SK-N-SH (cell line): ENCODE results near the gene PDGFA. TPM values are rescaled to one million over a fixed set of nuclear protein-coding genes. Genes with fewer than 3 reads are reported as not detected.

ENCODE experiments used
- CTCF ChIA-PET: fragments of 300-600, 350-600 bp; formaldehyde crosslinking; extraction: SDS; loops from one replicate; lab custom pipeline; 2021; lab: Yijun Ruan, JAX
- POLR2A ChIA-PET: fragments of 350-600 bp; sonication (Branson Sonifier 250); formaldehyde crosslinking; extraction: SDS; loops from one replicate; lab custom pipeline; 2020; ENCODE audit warnings: antibody characterized with exemption, inconsistent platforms; lab: Yijun Ruan, JAX
- DNase-seq: peaks from one replicate; pipeline ENCODE4 v3.0.0; 2012
- H2AFZ ChIP-seq: fragments of 200-600 bp; sonication (generic); 2 replicates; pipeline ENCODE4 v1.8.1; 2016; ENCODE audit warnings: antibody characterized with exemption, mild to moderate bottlenecking, low read depth
- H3F3A ChIP-seq: fragments of 200-600 bp; sonication (generic); replicated peaks from 2 replicates; pipeline ENCODE3; 2016; ENCODE audit warnings: antibody characterized with exemption, mild to moderate bottlenecking; ENCODE audit not compliant: insufficient read depth
- H3K27ac ChIP-seq, 2 experiments: fragments of 200-500 bp in 1 of 2; fragments of 200-600 bp in 1 of 2; sonication (Bioruptor generic) in 1 of 2; sonication (generic), shearing (Covaris generic) in 1 of 2; 2 replicates each; pipeline versions ENCODE4 v1.5.1 to v1.6.1; 2014 to 2016; ENCODE audit warnings: low read depth in 2 of 2, inconsistent platforms in 1 of 2, low read length in 1 of 2, mild to moderate bottlenecking in 1 of 2, mixed read lengths in 1 of 2
- H3K27me3 ChIP-seq: fragments of 200-600 bp; sonication (generic), shearing (Covaris generic); 2 replicates; pipeline ENCODE4 v1.6.1; 2016; ENCODE audit warnings: mixed run types; ENCODE audit not compliant: insufficient read depth
- H3K36me3 ChIP-seq, 2 experiments: fragments of 200-500 bp in 1 of 2; fragments of 200-600 bp in 1 of 2; sonication (Bioruptor generic) in 1 of 2; sonication (generic) in 1 of 2; replicated peaks in 1 of 2; 2 replicates each; pipeline versions ENCODE3 to v1.5.1; 2014 to 2016; ENCODE audit warnings: low read length in 1 of 2, mild to moderate bottlenecking in 1 of 2; ENCODE audit not compliant: insufficient read depth in 2 of 2, control insufficient read depth in 1 of 2
- H3K4me1 ChIP-seq, 2 experiments: fragments of 200-500 bp in 1 of 2; fragments of 200-600 bp in 1 of 2; sonication (Bioruptor generic) in 1 of 2; sonication (generic), shearing (Covaris generic) in 1 of 2; 2 replicates each; pipeline versions ENCODE4 v1.5.1 to v1.6.1; 2014 to 2016; ENCODE audit warnings: low read depth in 1 of 2, low read length in 1 of 2, mixed run types in 1 of 2; ENCODE audit not compliant: insufficient read depth in 2 of 2, control insufficient read depth in 1 of 2
- H3K4me2 ChIP-seq: fragments of 200-600 bp; sonication (generic), shearing (Covaris generic); 2 replicates; pipeline ENCODE4 v1.6.1; 2017; ENCODE audit warnings: mixed run types
- H3K4me3 ChIP-seq, 2 experiments: fragments of 200-500 bp in 1 of 2; fragments of 200-600 bp in 1 of 2; sonication (Bioruptor generic) in 1 of 2; sonication (generic), shearing (Covaris generic) in 1 of 2; 2 replicates each; pipeline versions ENCODE4 v1.5.1 to v1.8.1; 2014 to 2016; ENCODE audit warnings: low read depth in 2 of 2, inconsistent platforms in 1 of 2, low read length in 1 of 2, mild to moderate bottlenecking in 1 of 2, mixed read lengths in 1 of 2, moderate library complexity in 1 of 2
- H3K79me2 ChIP-seq: fragments of 200-600 bp; sonication (generic); 2 replicates; pipeline ENCODE4 v1.8.1; 2017; ENCODE audit warnings: mild to moderate bottlenecking; ENCODE audit not compliant: insufficient read depth
- H3K9ac ChIP-seq: fragments of 200-600 bp; sonication (generic); 2 replicates; pipeline ENCODE4 v1.6.1; 2017; ENCODE audit warnings: mixed run types
- H3K9me2 ChIP-seq: fragments of 200-600 bp; sonication (generic); 2 replicates; pipeline ENCODE4 v1.6.1; 2017; ENCODE audit warnings: mixed run types
- H3K9me3 ChIP-seq: fragments of 200-600 bp; sonication (generic); 2 replicates; pipeline ENCODE4 v1.6.1; 2017; ENCODE audit warnings: mixed run types, mild to moderate bottlenecking, moderate library complexity
- H4K20me1 ChIP-seq: fragments of 200-600 bp; sonication (generic); 2 replicates; pipeline ENCODE4 v1.6.1; 2017; ENCODE audit warnings: mild to moderate bottlenecking, mixed run types; ENCODE audit not compliant: insufficient read depth
- CHD2 ChIP-seq: fragments of 150-350 bp; IDR thresholded peaks from 2 replicates; pipeline ENCODE4 v1.6.1; 2018; ENCODE audit warnings: low read length; ENCODE audit not compliant: partially characterized antibody
- ELF1 ChIP-seq: IDR thresholded peaks from 2 replicates; pipeline ENCODE4 v1.4.0; 2012
- EP300 ChIP-seq, 2 experiments: IDR thresholded peaks; 2 replicates each; pipeline versions ENCODE4 v1.4.0 to v1.6.1; 2012; ENCODE audit warnings: borderline replicate concordance in 1 of 2, low read depth in 1 of 2, low read length in 1 of 2
- FOXJ3 ChIP-seq: sonication (generic); formaldehyde crosslinking; IDR thresholded peaks from 2 replicates; pipeline ENCODE4 v1.5.1; 2020; ENCODE audit warnings: mild to moderate bottlenecking, missing genetic modification reagents
- FOXM1 ChIP-seq: IDR thresholded peaks from 2 replicates; pipeline ENCODE4 v1.4.0; 2012; ENCODE audit warnings: low read depth, mild to moderate bottlenecking
- GATA2 ChIP-seq: sonication (generic); formaldehyde crosslinking; IDR thresholded peaks from 2 replicates; pipeline ENCODE4 v1.5.0; 2020; ENCODE audit warnings: mild to moderate bottlenecking, missing genetic modification reagents
- IRF3 ChIP-seq: fragments of 150-350 bp; IDR thresholded peaks from 2 replicates; pipeline ENCODE4 v1.6.1; 2016; ENCODE audit warnings: mild to moderate bottlenecking, low read depth, low read length
- MEF2A ChIP-seq: IDR thresholded peaks from 2 replicates; pipeline ENCODE4 v1.4.0; 2012; ENCODE audit warnings: low read depth, borderline replicate concordance
- NFIC ChIP-seq: IDR thresholded peaks from 2 replicates; pipeline ENCODE4 v1.4.0; 2012; ENCODE audit warnings: borderline replicate concordance
- RFX5 ChIP-seq: IDR thresholded peaks from 2 replicates; pipeline ENCODE4 v1.6.1; 2012; ENCODE audit warnings: mild to moderate bottlenecking, improper control_type of control experiment, low read length
- SMC3 ChIP-seq: IDR thresholded peaks from 2 replicates; pipeline ENCODE4 v1.6.1; 2012; ENCODE audit warnings: low read depth, low read length, improper control_type of control experiment
- TAF1 ChIP-seq: IDR thresholded peaks from 2 replicates; pipeline ENCODE4 v1.6.1; 2012; ENCODE audit warnings: low read depth, mild to moderate bottlenecking, low read length, moderate library complexity, borderline replicate concordance
- TCF12 ChIP-seq: IDR thresholded peaks from 2 replicates; pipeline ENCODE4 v1.4.0; 2012
- TEAD4 ChIP-seq: IDR thresholded peaks from 2 replicates; pipeline ENCODE4 v1.4.0; 2012; ENCODE audit warnings: mild to moderate bottlenecking, borderline replicate concordance; ENCODE audit not compliant: insufficient read depth
- USF1 ChIP-seq: IDR thresholded peaks from 2 replicates; pipeline ENCODE4 v1.4.0; 2012; ENCODE audit warnings: low read depth, borderline replicate concordance
- WGBS: methylation state at CpG from one replicate; pipeline ENCODE4 v1.1.6; 2017; ENCODE audit warnings: low lambda C conversion rate; 5-methylcytosine and 5-hydroxymethylcytosine counted together
- polyA plus RNA-seq, 3 experiments: library from polyadenylated mRNA; depleted of rRNA; stranded (reverse); fragments of >200 nt; gene quantifications; 2 replicates each; pipeline ENCODE4 v1.2.3, GENCODE V29; 2012
- TF ChIP-seq, protein P1 (sequence below): fragments of 150-350 bp; IDR thresholded peaks from 2 replicates; pipeline ENCODE4 v1.6.1; 2017; ENCODE audit warnings: antibody characterized with exemption, low read length, low read depth, borderline replicate concordance

PDGFA gene
- polyA plus RNA-seq, 1 of the 3 experiments (the other 2 are of a cell fraction), result 18.9 TPM

DNA sequence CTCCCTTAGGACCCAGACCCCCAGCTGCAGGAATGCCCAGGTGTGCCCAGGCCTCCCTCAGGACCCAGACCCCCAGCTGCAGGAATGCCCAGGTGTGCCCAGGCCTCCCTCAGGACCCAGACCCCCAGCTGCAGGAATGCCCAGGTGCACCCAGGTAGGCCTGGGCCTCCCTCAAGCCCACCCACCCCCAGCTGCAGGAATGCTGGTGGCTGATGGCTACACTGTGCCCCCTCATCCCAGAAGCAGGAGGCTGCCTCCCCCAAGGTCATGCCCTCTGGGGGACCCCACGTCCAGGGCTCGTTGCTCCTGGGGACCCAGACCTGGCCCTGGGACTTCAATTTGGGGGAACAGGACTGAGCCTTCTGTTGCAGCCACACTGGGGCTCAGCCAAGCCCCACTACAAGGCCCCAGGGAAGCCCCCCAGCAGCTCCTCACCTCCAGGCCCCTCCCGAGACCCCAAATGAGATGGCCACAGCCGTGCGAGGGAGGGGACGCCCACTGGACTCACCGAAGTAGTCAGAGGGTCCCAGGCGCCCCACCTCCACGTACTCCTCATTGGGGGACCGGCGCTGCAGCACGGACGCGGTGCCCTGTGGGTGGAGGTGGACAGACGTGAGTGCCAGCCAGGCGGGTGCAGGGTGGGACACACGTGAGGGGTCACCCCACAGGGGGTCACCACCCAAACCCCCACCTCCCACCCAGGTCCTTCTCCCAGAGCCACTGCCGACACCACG lies 31.4 kb upstream of the PDGFA start (continued):
- no peak for TF ChIP-seq MEF2A

- Histone ChIP-seq H3K9me3 (no peaks in the 10 kb centered on the region), H3K9me2 (no peaks in the 10 kb centered on the region), H4K20me1 (no peaks in the 10 kb centered on the region), H2AFZ (no peak overlapping the region), H3K4me1 (no peaks in the 10 kb centered on the region), H3K27ac (no peak overlapping the region), H3K4me2 (no peak overlapping the region), H3K36me3 (peaks cover 0 to 9% of the 10 kb centered on the region in 2 experiments), H3K9ac (no peak overlapping the region), H3K27me3 (no peaks in the 10 kb centered on the region), H3F3A (peaks cover 3% of the 10 kb centered on the region), H3K79me2 (no peaks in the 10 kb centered on the region), H3K4me3 (no peak overlapping the region)
- CTCF ChIA-PET, result no interaction called here
- TF ChIP-seq RFX5 (no peak), IRF3 (no peak), ELF1 (no peak), TCF12 (no peak), FOXJ3 (no peak), NFIC (no peak), FOXM1 (no peak), EP300 (IDR thresholded peaks at IDR 0.05; ENCODE audit: borderline replicate concordance in 1 of 2, low read depth in 1 of 2, low read length in 1 of 2) (no peak), GATA2 (CRISPR knock-in tag) (no peak), USF1 (no peak), TAF1 (no peak), CHD2 (no peak), SMC3 (no peak), TEAD4 (no peak)
- TF ChIP-seq, protein P1, sequence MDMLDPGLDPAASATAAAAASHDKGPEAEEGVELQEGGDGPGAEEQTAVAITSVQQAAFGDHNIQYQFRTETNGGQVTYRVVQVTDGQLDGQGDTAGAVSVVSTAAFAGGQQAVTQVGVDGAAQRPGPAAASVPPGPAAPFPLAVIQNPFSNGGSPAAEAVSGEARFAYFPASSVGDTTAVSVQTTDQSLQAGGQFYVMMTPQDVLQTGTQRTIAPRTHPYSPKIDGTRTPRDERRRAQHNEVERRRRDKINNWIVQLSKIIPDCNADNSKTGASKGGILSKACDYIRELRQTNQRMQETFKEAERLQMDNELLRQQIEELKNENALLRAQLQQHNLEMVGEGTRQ, result no peak
- no peak for DNase-seq
- POLR2A ChIA-PET, result no interaction called here
- WGBS, result 95% methylated on average over 30 of the region's 31 CpGs
Observed at GRCh38 chr7:549891-550625, 30.4 kb upstream of the PDGFA start.
